ENCODE results near the gene C13orf42.

- TF ChIP-seq CTCF (IDR thresholded peaks at IDR 0.05): no peak
- no peak for TF ChIP-seq POLR2A (IDR thresholded peaks at IDR 0.05)
Measured at GRCh38 chr13:51111174-51111573, at the start of gene C13orf42.
